Endodermal cell (in vitro differentiated cells): ENCODE measurements around the gene RFXANK. TPM values are rescaled to one million over a fixed set of nuclear protein-coding genes. Genes with fewer than 3 reads are reported as not detected.

Experiments used
- DNase-seq: peaks from one replicate; pipeline ENCODE4 v3.0.0-alpha.2; 2017
- H3K27ac ChIP-seq: 2 replicates; pipeline ENCODE4 v1.5.1; 2013; ENCODE audit warnings: mild to moderate bottlenecking, low read depth, low read length, moderate library complexity
- H3K27me3 ChIP-seq: 2 replicates; pipeline ENCODE4 v1.6.1; 2013; ENCODE audit warnings: mild to moderate bottlenecking, low read length, moderate library complexity; ENCODE audit not compliant: insufficient read depth, control insufficient read depth, poor library complexity, severe bottlenecking
- H3K36me3 ChIP-seq: 2 replicates; pipeline ENCODE4 v1.7.0; 2013; ENCODE audit warnings: mild to moderate bottlenecking, low read length, moderate library complexity; ENCODE audit not compliant: control insufficient read depth, insufficient read depth
- H3K4me1 ChIP-seq: one replicate; pipeline ENCODE4 v1.7.0; 2013; ENCODE audit warnings: low read length; ENCODE audit not compliant: control insufficient read depth, insufficient read depth
- H3K4me3 ChIP-seq: 2 replicates; pipeline ENCODE4 v1.5.1; 2013; ENCODE audit warnings: mild to moderate bottlenecking, low read length, moderate library complexity
- H3K9ac ChIP-seq: 2 replicates; pipeline ENCODE4 v1.6.1; 2013; ENCODE audit warnings: mild to moderate bottlenecking, low read length, moderate library complexity; ENCODE audit not compliant: poor library complexity, severe bottlenecking; ENCODE audit errors: extremely low read depth
- H3K9me3 ChIP-seq: 2 replicates; pipeline ENCODE4 v1.6.1; 2013; ENCODE audit warnings: mild to moderate bottlenecking, low read length, moderate library complexity; ENCODE audit not compliant: control insufficient read depth
- H3K27ac Mint-ChIP-seq: 2 replicates; pipeline ENCODE4 v1.8.0; 2020; ENCODE audit warnings: mixed read lengths
- H3K27me3 Mint-ChIP-seq: 2 replicates; pipeline ENCODE4 v1.8.0; 2021; ENCODE audit warnings: mild to moderate bottlenecking, mixed read lengths; ENCODE audit not compliant: insufficient read depth
- H3K36me3 Mint-ChIP-seq: 2 replicates; pipeline ENCODE4 v1.8.0; 2020; ENCODE audit warnings: low read depth, mixed read lengths
- H3K4me1 Mint-ChIP-seq: 2 replicates; pipeline ENCODE4 v1.8.0; 2020; ENCODE audit warnings: mixed read lengths
- H3K4me3 Mint-ChIP-seq: 2 replicates; pipeline ENCODE4 v1.8.0; 2020; ENCODE audit warnings: mild to moderate bottlenecking, moderate library complexity, mixed read lengths
- H3K9me3 Mint-ChIP-seq: 2 replicates; pipeline ENCODE4 v1.8.0; 2020; ENCODE audit warnings: mild to moderate bottlenecking, mixed read lengths
- WGBS, 2 experiments: methylation state at CpG; one replicate each; pipeline versions ENCODE4 v1.1.5 to v1.1.7; 2013; ENCODE audit warnings: missing lambda C conversion rate in 2 of 2, mixed read lengths in 1 of 2; ENCODE audit not compliant: insufficient coverage in 1 of 2, insufficient read length in 1 of 2; 5-methylcytosine and 5-hydroxymethylcytosine counted together
- total RNA-seq, 2 donors: library from RNA; stranded (reverse); fragmentation: NEBNext Ultra II Directional in 1 of 2; extraction: Animal tissue kit (Norgen Biotek cat#: 25700) in 1 of 2; gene quantifications; 2 replicates in 1 of 2; 3 replicates in 1 of 2; pipeline ENCODE4 v1.2.1, GENCODE V29; 2021
- TF ChIP-seq, protein P1 (sequence below): fragments of 200-600 bp; sonication (generic); conservative IDR thresholded peaks from 2 replicates; pipeline ENCODE4 v1.5.0; 2021; ENCODE audit warnings: antibody characterized with exemption, mild to moderate bottlenecking

The RFXANK gene
- total RNA-seq, 2 donors from 2014 or later, result 117 to 122 TPM

DNA sequence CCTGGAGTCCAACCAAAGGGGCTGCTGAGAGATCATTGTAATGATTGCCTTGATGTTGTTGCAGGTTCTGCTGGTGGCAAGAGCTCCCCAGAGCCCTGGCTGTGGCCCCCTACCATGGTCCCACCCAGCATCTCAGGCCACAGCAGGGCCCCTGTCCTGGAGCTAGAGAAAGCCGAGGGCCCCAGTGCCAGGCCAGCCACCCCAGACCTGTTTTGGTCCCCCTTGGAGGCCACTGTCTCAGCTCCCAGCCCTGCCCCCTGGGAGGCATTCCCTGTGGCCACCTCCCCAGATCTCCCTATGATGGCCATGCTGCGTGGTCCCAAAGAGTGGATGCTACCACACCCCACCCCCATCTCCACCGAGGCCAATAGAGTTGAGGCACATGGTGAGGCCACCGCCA is 35.2 kb downstream of the RFXANK start:
- Histone ChIP-seq H3K36me3 (no peaks in the 10 kb centered on the region), H3K27ac (no peak overlapping the region), H3K9ac (no peak overlapping the region), H3K27me3 (peaks cover 54% of the 10 kb centered on the region), H3K9me3 (no peaks in the 10 kb centered on the region), H3K4me1 (no peaks in the 10 kb centered on the region), H3K4me3 (no peak overlapping the region)
- WGBS, 2 experiments, result 87 to 100% methylated on average over 1 to 4 of the region's 4 CpGs
- DNase-seq, result no peak
- Mint-ChIP-seq H3K36me3 (no peaks in the 10 kb centered on the region), H3K27ac (no peak overlapping the region), H3K27me3 (peaks cover 68% of the 10 kb centered on the region), H3K4me3 (no peak overlapping the region), H3K9me3 (no peaks in the 10 kb centered on the region), H3K4me1 (no peaks in the 10 kb centered on the region)
- TF ChIP-seq, protein P1, sequence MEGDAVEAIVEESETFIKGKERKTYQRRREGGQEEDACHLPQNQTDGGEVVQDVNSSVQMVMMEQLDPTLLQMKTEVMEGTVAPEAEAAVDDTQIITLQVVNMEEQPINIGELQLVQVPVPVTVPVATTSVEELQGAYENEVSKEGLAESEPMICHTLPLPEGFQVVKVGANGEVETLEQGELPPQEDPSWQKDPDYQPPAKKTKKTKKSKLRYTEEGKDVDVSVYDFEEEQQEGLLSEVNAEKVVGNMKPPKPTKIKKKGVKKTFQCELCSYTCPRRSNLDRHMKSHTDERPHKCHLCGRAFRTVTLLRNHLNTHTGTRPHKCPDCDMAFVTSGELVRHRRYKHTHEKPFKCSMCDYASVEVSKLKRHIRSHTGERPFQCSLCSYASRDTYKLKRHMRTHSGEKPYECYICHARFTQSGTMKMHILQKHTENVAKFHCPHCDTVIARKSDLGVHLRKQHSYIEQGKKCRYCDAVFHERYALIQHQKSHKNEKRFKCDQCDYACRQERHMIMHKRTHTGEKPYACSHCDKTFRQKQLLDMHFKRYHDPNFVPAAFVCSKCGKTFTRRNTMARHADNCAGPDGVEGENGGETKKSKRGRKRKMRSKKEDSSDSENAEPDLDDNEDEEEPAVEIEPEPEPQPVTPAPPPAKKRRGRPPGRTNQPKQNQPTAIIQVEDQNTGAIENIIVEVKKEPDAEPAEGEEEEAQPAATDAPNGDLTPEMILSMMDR, result no peak

DNA sequence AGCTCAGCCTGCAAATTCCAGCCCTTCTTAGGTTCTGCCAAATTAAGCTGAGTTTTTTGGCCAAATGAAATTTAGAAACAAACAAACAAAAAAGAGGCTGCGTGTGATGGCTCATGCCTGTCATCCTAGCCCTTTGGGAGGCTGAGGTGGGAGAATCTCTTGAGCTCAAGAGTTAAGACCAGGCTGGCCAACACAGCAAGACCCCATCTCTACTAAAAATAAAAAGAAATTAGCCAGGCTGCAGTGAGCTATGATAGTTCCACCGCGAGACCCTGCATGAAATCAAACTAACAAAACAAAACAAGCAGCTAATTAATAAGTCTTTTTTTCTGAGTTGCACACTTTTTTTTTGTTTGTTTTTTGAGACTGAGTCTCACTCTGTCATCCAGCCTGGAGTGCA is 37.6 kb downstream of the RFXANK start:
- WGBS, 2 experiments, result 87 to 88% methylated on average over 3 of the region's 3 CpGs
- Histone ChIP-seq H3K27ac (no peak overlapping the region), H3K27me3 (peaks cover 41% of the 10 kb centered on the region), H3K36me3 (no peaks in the 10 kb centered on the region), H3K4me1 (no peaks in the 10 kb centered on the region), H3K9me3 (peaks cover 12% of the 10 kb centered on the region), H3K4me3 (no peak overlapping the region), H3K9ac (no peak overlapping the region)
- Mint-ChIP-seq H3K36me3 (no peaks in the 10 kb centered on the region), H3K9me3 (peaks cover 16% of the 10 kb centered on the region), H3K4me3 (no peak overlapping the region), H3K27ac (no peak overlapping the region), H3K4me1 (no peaks in the 10 kb centered on the region), H3K27me3 (peaks cover 56% of the 10 kb centered on the region)
- TF ChIP-seq, protein P1, result no peak
- DNase-seq, result no peak

DNA sequence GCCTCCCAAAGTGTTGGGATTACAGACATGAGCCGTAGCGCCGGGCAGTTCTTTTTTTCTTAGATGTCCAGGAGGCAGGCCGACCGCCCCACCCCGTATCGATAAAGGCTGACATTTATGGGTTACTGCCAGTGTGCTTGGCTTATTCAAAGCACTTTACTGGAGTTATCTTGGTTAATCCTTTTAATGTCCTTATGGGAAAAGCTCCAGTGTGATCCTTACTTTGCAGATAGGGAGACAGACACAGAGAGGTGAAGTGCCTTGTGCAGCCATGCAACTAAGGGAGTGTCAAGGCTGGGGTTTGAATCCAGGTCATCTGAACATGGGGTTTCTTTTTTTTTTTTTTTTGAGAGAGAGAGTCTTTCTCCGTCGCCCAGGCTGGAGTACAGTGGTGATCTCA is 38.9 kb downstream of the RFXANK start:
- H3K27me3 Mint-ChIP-seq, result peaks cover 49% of the 10 kb centered on the region
- DNase-seq, result no peak
- TF ChIP-seq, protein P1, result no peak
- peaks cover 23% of the 10 kb centered on the region for H3K9me3 Mint-ChIP-seq
- Histone ChIP-seq H3K27ac (no peak overlapping the region), H3K27me3 (peaks cover 28% of the 10 kb centered on the region), H3K4me3 (no peak overlapping the region), H3K4me1 (no peaks in the 10 kb centered on the region), H3K9me3 (peaks cover 16% of the 10 kb centered on the region), H3K9ac (no peak overlapping the region), H3K36me3 (no peaks in the 10 kb centered on the region)
- no peak overlapping the region for H3K27ac Mint-ChIP-seq
- no peaks in the 10 kb centered on the region for H3K4me1 Mint-ChIP-seq
- 83 to 96% methylated on average over 7 to 9 of the region's 9 CpGs for WGBS, 2 experiments
- no peaks in the 10 kb centered on the region for H3K36me3 Mint-ChIP-seq
- H3K4me3 Mint-ChIP-seq, result no peak overlapping the region
